ENCODE results near the gene TBX6. TPM values are rescaled to one million over a fixed set of nuclear protein-coding genes. Genes with fewer than 3 reads are reported as not detected.
"Not testable (repeated sequence)": the region's sequence is repeated elsewhere in the genome, so short reads cannot be mapped to it uniquely, and the experiment has no call there.

TBX6 gene
- total and polyA plus RNA-seq, 2 donors, result 0.52 to 2.6 TPM

GRCh38 chr16:30125690-30126089 lies 34.0 kb upstream of the TBX6 start:
- DNase-seq (ENCODE audit: low read depth in 6 of 9, low spot score in 9 of 9); H3K27me3 ChIP-seq (ENCODE audit: control insufficient read depth in 2 of 2, insufficient read depth in 1 of 2, low read length in 1 of 2); H3K36me3 ChIP-seq (ENCODE audit: control insufficient read depth in 2 of 2, insufficient read depth in 2 of 2, low read length in 1 of 2); H3K4me3 ChIP-seq (ENCODE audit: low read length in 2 of 2); H3K27ac ChIP-seq (ENCODE audit: low read depth in 1 of 2, low read length in 1 of 2); H3K9me3 ChIP-seq (ENCODE audit: control insufficient read depth in 2 of 2, insufficient read depth in 1 of 2, low read length in 1 of 2): not testable (repeated sequence)
- H3K4me1 ChIP-seq (ENCODE audit: control insufficient read depth in 2 of 2, insufficient read depth in 2 of 2, low read length in 2 of 2), result peaks cover 7 to 20% of the 10 kb centered on the region in 2 donors
- WGBS, result 96% methylated on average over 9 of the region's 9 CpGs

- peaks cover 0 to 3% of the 10 kb centered on the region in 2 donors for H3K9me3 ChIP-seq (ENCODE audit: control insufficient read depth in 2 of 2, insufficient read depth in 1 of 2, low read length in 1 of 2)
- no peak overlapping the region for H3K27ac ChIP-seq (ENCODE audit: low read depth in 1 of 2, low read length in 1 of 2)
- no peaks in the 10 kb centered on the region for H3K36me3 ChIP-seq (ENCODE audit: control insufficient read depth in 2 of 2, insufficient read depth in 2 of 2, low read length in 1 of 2)
- DNase-seq (ENCODE audit: low read depth in 6 of 9, low spot score in 9 of 9), result no peak
- H3K4me3 ChIP-seq (ENCODE audit: low read length in 2 of 2), result no peak overlapping the region
- H3K4me1 ChIP-seq (ENCODE audit: control insufficient read depth in 2 of 2, insufficient read depth in 2 of 2, low read length in 2 of 2), result peaks cover 11 to 27% of the 10 kb centered on the region in 2 donors
- no peaks in the 10 kb centered on the region for H3K27me3 ChIP-seq (ENCODE audit: control insufficient read depth in 2 of 2, insufficient read depth in 1 of 2, low read length in 1 of 2)
- 98% methylated on average over 4 of the region's 4 CpGs for WGBS
These were observed 33.3 kb upstream of the TBX6 start for GRCh38 chr16:30124985-30125379.

- H3K4me1 ChIP-seq (ENCODE audit: control insufficient read depth in 2 of 2, insufficient read depth in 2 of 2, low read length in 2 of 2), result peaks cover 11 to 30% of the 10 kb centered on the region in 2 donors
- H3K4me3 ChIP-seq (ENCODE audit: low read length in 2 of 2), result peak overlapping the region; percentile 84 to 94
- peak overlapping the region; percentile 73 to 83 for H3K27ac ChIP-seq (ENCODE audit: low read depth in 1 of 2, low read length in 1 of 2)
- DNase-seq (ENCODE audit: low read depth in 6 of 9, low spot score in 9 of 9), result peak in 2 of 9 donors; percentile 27 to 43
- peaks cover 10 to 18% of the 10 kb centered on the region in 2 donors for H3K36me3 ChIP-seq (ENCODE audit: control insufficient read depth in 2 of 2, insufficient read depth in 2 of 2, low read length in 1 of 2)
- no peaks in the 10 kb centered on the region for H3K27me3 ChIP-seq (ENCODE audit: control insufficient read depth in 2 of 2, insufficient read depth in 1 of 2, low read length in 1 of 2)
- 2% methylated on average over 42 of the region's 42 CpGs for WGBS
- peaks cover 0 to 3% of the 10 kb centered on the region in 2 donors for H3K9me3 ChIP-seq (ENCODE audit: control insufficient read depth in 2 of 2, insufficient read depth in 1 of 2, low read length in 1 of 2)
These were observed 31.0 kb upstream of the TBX6 start for GRCh38 chr16:30122604-30123160.

GRCh38 chr16:30121741-30122571 lies 30.2 kb upstream of the TBX6 start:
- no peak for DNase-seq (ENCODE audit: low read depth in 6 of 9, low spot score in 9 of 9)
- 87% methylated on average over 31 of the region's 31 CpGs for WGBS
- H3K9me3 ChIP-seq (ENCODE audit: control insufficient read depth in 2 of 2, insufficient read depth in 1 of 2, low read length in 1 of 2), result peaks cover 0 to 3% of the 10 kb centered on the region in 2 donors
- peaks cover 16 to 25% of the 10 kb centered on the region in 2 donors for H3K36me3 ChIP-seq (ENCODE audit: control insufficient read depth in 2 of 2, insufficient read depth in 2 of 2, low read length in 1 of 2)
- peak overlapping the region; percentile 84 to 94 for H3K4me3 ChIP-seq (ENCODE audit: low read length in 2 of 2)
- H3K27me3 ChIP-seq (ENCODE audit: control insufficient read depth in 2 of 2, insufficient read depth in 1 of 2, low read length in 1 of 2), result no peaks in the 10 kb centered on the region
- H3K4me1 ChIP-seq (ENCODE audit: control insufficient read depth in 2 of 2, insufficient read depth in 2 of 2, low read length in 2 of 2), result peaks cover 11 to 30% of the 10 kb centered on the region in 2 donors
- peak overlapping the region; percentile 73 to 83 for H3K27ac ChIP-seq (ENCODE audit: low read depth in 1 of 2, low read length in 1 of 2)

GRCh38 chr16:30120340-30121105 lies 28.8 kb upstream of the TBX6 start:
- Histone ChIP-seq H3K27me3 (ENCODE audit: control insufficient read depth in 2 of 2, insufficient read depth in 1 of 2, low read length in 1 of 2) (no peaks in the 10 kb centered on the region), H3K4me3 (ENCODE audit: low read length in 2 of 2) (no peak overlapping the region), H3K27ac (ENCODE audit: low read depth in 1 of 2, low read length in 1 of 2) (no peak overlapping the region), H3K36me3 (ENCODE audit: control insufficient read depth in 2 of 2, insufficient read depth in 2 of 2, low read length in 1 of 2) (peaks cover 23 to 34% of the 10 kb centered on the region in 2 donors), H3K4me1 (ENCODE audit: control insufficient read depth in 2 of 2, insufficient read depth in 2 of 2, low read length in 2 of 2) (peaks cover 11 to 31% of the 10 kb centered on the region in 2 donors), H3K9me3 (ENCODE audit: control insufficient read depth in 2 of 2, insufficient read depth in 1 of 2, low read length in 1 of 2) (peaks cover 0 to 3% of the 10 kb centered on the region in 2 donors)
- DNase-seq (ENCODE audit: low read depth in 6 of 9, low spot score in 9 of 9), result peak in 1 of 9 donors; percentile 21
- WGBS, result 95% methylated on average over 3 of the region's 3 CpGs

- WGBS, result 99% methylated on average over 2 of the region's 2 CpGs
- H3K4me1 ChIP-seq (ENCODE audit: control insufficient read depth in 2 of 2, insufficient read depth in 2 of 2, low read length in 2 of 2), result peaks cover 22 to 42% of the 10 kb centered on the region in 2 donors
- peaks cover 0 to 8% of the 10 kb centered on the region in 2 donors for H3K9me3 ChIP-seq (ENCODE audit: control insufficient read depth in 2 of 2, insufficient read depth in 1 of 2, low read length in 1 of 2)
- H3K27ac ChIP-seq (ENCODE audit: low read depth in 1 of 2, low read length in 1 of 2), result no peak overlapping the region
- no peak overlapping the region for H3K4me3 ChIP-seq (ENCODE audit: low read length in 2 of 2)
- no peaks in the 10 kb centered on the region for H3K27me3 ChIP-seq (ENCODE audit: control insufficient read depth in 2 of 2, insufficient read depth in 1 of 2, low read length in 1 of 2)
- peaks cover 23 to 38% of the 10 kb centered on the region in 2 donors for H3K36me3 ChIP-seq (ENCODE audit: control insufficient read depth in 2 of 2, insufficient read depth in 2 of 2, low read length in 1 of 2)
- no peak for DNase-seq (ENCODE audit: low read depth in 6 of 9, low spot score in 9 of 9)
These were observed 27.7 kb upstream of the TBX6 start for GRCh38 chr16:30119428-30119827.

GRCh38 chr16:30117768-30118167 lies 26.0 kb upstream of the TBX6 start:
- Histone ChIP-seq H3K9me3 (ENCODE audit: control insufficient read depth in 2 of 2, insufficient read depth in 1 of 2, low read length in 1 of 2) (peaks cover 0 to 8% of the 10 kb centered on the region in 2 donors), H3K4me1 (ENCODE audit: control insufficient read depth in 2 of 2, insufficient read depth in 2 of 2, low read length in 2 of 2) (peaks cover 20 to 50% of the 10 kb centered on the region in 2 donors), H3K27me3 (ENCODE audit: control insufficient read depth in 2 of 2, insufficient read depth in 1 of 2, low read length in 1 of 2) (no peaks in the 10 kb centered on the region), H3K4me3 (ENCODE audit: low read length in 2 of 2) (no peak overlapping the region), H3K27ac (ENCODE audit: low read depth in 1 of 2, low read length in 1 of 2) (no peak overlapping the region), H3K36me3 (ENCODE audit: control insufficient read depth in 2 of 2, insufficient read depth in 2 of 2, low read length in 1 of 2) (peaks cover 31 to 51% of the 10 kb centered on the region in 2 donors)
- DNase-seq (ENCODE audit: low read depth in 6 of 9, low spot score in 9 of 9), result no peak
- over 99% methylated on average over 10 of the region's 10 CpGs for WGBS

- peaks cover 0 to 6% of the 10 kb centered on the region in 2 donors for H3K9me3 ChIP-seq (ENCODE audit: control insufficient read depth in 2 of 2, insufficient read depth in 1 of 2, low read length in 1 of 2)
- H3K27me3 ChIP-seq (ENCODE audit: control insufficient read depth in 2 of 2, insufficient read depth in 1 of 2, low read length in 1 of 2), result no peaks in the 10 kb centered on the region
- H3K4me3 ChIP-seq (ENCODE audit: low read length in 2 of 2), result no peak overlapping the region
- DNase-seq (ENCODE audit: low read depth in 6 of 9, low spot score in 9 of 9), result no peak
- WGBS, result 98% methylated on average over 16 of the region's 16 CpGs
- peaks cover 15 to 38% of the 10 kb centered on the region in 2 donors for H3K4me1 ChIP-seq (ENCODE audit: control insufficient read depth in 2 of 2, insufficient read depth in 2 of 2, low read length in 2 of 2)
- H3K36me3 ChIP-seq (ENCODE audit: control insufficient read depth in 2 of 2, insufficient read depth in 2 of 2, low read length in 1 of 2), result peaks cover 40 to 56% of the 10 kb centered on the region in 2 donors
- no peak overlapping the region for H3K27ac ChIP-seq (ENCODE audit: low read depth in 1 of 2, low read length in 1 of 2)
These were observed 24.8 kb upstream of the TBX6 start for GRCh38 chr16:30116291-30117207.

Measured in thymus (tissue), 11 donors.